Osteoblast (primary cell): ENCODE measurements around the gene EIF2S3. TPM values are rescaled to one million over a fixed set of nuclear protein-coding genes. Genes with fewer than 3 reads are reported as not detected.

Source experiments
- DNase-seq: peaks from one replicate; pipeline ENCODE4 v3.0.0; 2011; ENCODE audit warnings: low spot score, mixed read lengths; ENCODE audit not compliant: insufficient read length; ENCODE audit errors: missing footprints
- H2AFZ ChIP-seq: 2 replicates; pipeline ENCODE4 v1.6.0; 2011; ENCODE audit warnings: mild to moderate bottlenecking, low read length
- H3K27ac ChIP-seq: 2 replicates; pipeline ENCODE4 v1.5.1; 2011; ENCODE audit warnings: mild to moderate bottlenecking, low read depth, low read length, moderate library complexity
- H3K27me3 ChIP-seq: 2 replicates; pipeline ENCODE4 v1.6.0; 2012; ENCODE audit warnings: mild to moderate bottlenecking, control low read depth, inconsistent platforms, low read length, moderate library complexity; ENCODE audit not compliant: insufficient read depth
- H3K36me3 ChIP-seq: 2 replicates; pipeline ENCODE4 v1.5.1; 2011; ENCODE audit warnings: mild to moderate bottlenecking, low read length, control low read depth, moderate library complexity; ENCODE audit not compliant: insufficient read depth
- H3K4me1 ChIP-seq: 2 replicates; pipeline ENCODE4 v1.5.1; 2011; ENCODE audit warnings: mild to moderate bottlenecking, low read length, control low read depth, moderate library complexity; ENCODE audit not compliant: insufficient read depth
- H3K4me2 ChIP-seq: 2 replicates; pipeline ENCODE4 v1.6.0; 2011; ENCODE audit warnings: mild to moderate bottlenecking, low read length; ENCODE audit not compliant: insufficient read depth
- H3K4me3 ChIP-seq: fragments of 200-600 bp; sonication (generic); 3 replicates; pipeline ENCODE4 v1.5.1; 2012; ENCODE audit warnings: mild to moderate bottlenecking, low read length, inconsistent platforms; ENCODE audit not compliant: insufficient read depth
- H3K79me2 ChIP-seq: 2 replicates; pipeline ENCODE4 v1.6.0; 2012; ENCODE audit warnings: mild to moderate bottlenecking, low read length, control low read depth, inconsistent platforms; ENCODE audit not compliant: insufficient read depth
- H3K9me3 ChIP-seq: 2 replicates; pipeline ENCODE4 v1.5.1; 2011; ENCODE audit warnings: low read depth, low read length, control low read depth
- H4K20me1 ChIP-seq: 2 replicates; pipeline ENCODE4 v1.6.0; 2012; ENCODE audit warnings: mild to moderate bottlenecking, low read length, control low read depth; ENCODE audit not compliant: insufficient read depth
- CTCF ChIP-seq: IDR thresholded peaks from 2 replicates; pipeline ENCODE4 v1.5.1; 2011; ENCODE audit warnings: mild to moderate bottlenecking, low read depth, low read length, moderate library complexity; ENCODE audit errors: extremely low read depth
- total RNA-seq: library from RNA; depleted of rRNA; stranded (reverse); fragments of >200 nt; gene quantifications from 2 replicates; pipeline ENCODE4 v1.2.3, GENCODE V29; 2012

EIF2S3 gene
- total RNA-seq, 1 donor, result 374 TPM

- TF ChIP-seq CTCF, result no peak
- Histone ChIP-seq H3K36me3 (no peaks in the 10 kb centered on the region), H3K4me1 (no peaks in the 10 kb centered on the region), H3K79me2 (no peaks in the 10 kb centered on the region), H3K4me3 (no peak overlapping the region), H2AFZ (no peak overlapping the region), H3K27ac (no peak overlapping the region), H4K20me1 (no peaks in the 10 kb centered on the region), H3K27me3 (no peaks in the 10 kb centered on the region), H3K9me3 (no peaks in the 10 kb centered on the region), H3K4me2 (no peak overlapping the region)
- DNase-seq, result no peak
Measured at GRCh38 chrX:24097741-24098260, 43.0 kb downstream of the EIF2S3 start.

- TF ChIP-seq CTCF, result no peak
- H2AFZ ChIP-seq, result no peak overlapping the region
Measured at GRCh38 chrX:24098932-24099331, 44.2 kb downstream of the EIF2S3 start.

GRCh38 chrX:24099394-24099793 is 44.6 kb downstream of the EIF2S3 start:
- no peak for TF ChIP-seq CTCF
- H3K9me3 ChIP-seq, result no peaks in the 10 kb centered on the region
- H2AFZ ChIP-seq, result no peak overlapping the region
- no peaks in the 10 kb centered on the region for H3K27me3 ChIP-seq
- no peak for DNase-seq
- no peaks in the 10 kb centered on the region for H3K79me2 ChIP-seq
- H4K20me1 ChIP-seq, result no peaks in the 10 kb centered on the region
- no peak overlapping the region for H3K27ac ChIP-seq
- no peaks in the 10 kb centered on the region for H3K4me1 ChIP-seq
- no peak overlapping the region for H3K4me2 ChIP-seq
- H3K36me3 ChIP-seq, result no peaks in the 10 kb centered on the region
- no peak overlapping the region for H3K4me3 ChIP-seq

More at GRCh38 chrX:24098932-24099331, 44.2 kb downstream of the EIF2S3 start:
- Histone ChIP-seq H3K27me3 (no peaks in the 10 kb centered on the region), H3K4me3 (no peak overlapping the region), H3K9me3 (no peaks in the 10 kb centered on the region), H3K79me2 (no peaks in the 10 kb centered on the region), H3K27ac (no peak overlapping the region), H3K36me3 (no peaks in the 10 kb centered on the region), H3K4me2 (no peak overlapping the region), H4K20me1 (no peaks in the 10 kb centered on the region), H3K4me1 (no peaks in the 10 kb centered on the region)
- no peak for DNase-seq

- Histone ChIP-seq H3K9me3 (no peaks in the 10 kb centered on the region), H3K27ac (no peak overlapping the region), H3K79me2 (no peaks in the 10 kb centered on the region), H3K36me3 (no peaks in the 10 kb centered on the region), H3K4me2 (no peak overlapping the region), H4K20me1 (no peaks in the 10 kb centered on the region), H3K4me3 (no peak overlapping the region), H2AFZ (peak overlapping the region; percentile 25), H3K27me3 (no peaks in the 10 kb centered on the region), H3K4me1 (peaks cover 4% of the 10 kb centered on the region)
- TF ChIP-seq CTCF, result no peak
- DNase-seq, result no peak
Measured at GRCh38 chrX:24100713-24101112, 46.0 kb downstream of the EIF2S3 start.
